HG03196 (cell line): ENCODE results near the gene MRPL40.
"Not testable (repeated sequence)": the region's sequence is repeated elsewhere in the genome, so short reads cannot be mapped to it uniquely, and the experiment has no call there.

Experiments used
- ATAC-seq: cut with Tn5 transposase; IDR thresholded peaks from one replicate; pipeline ENCODE4 v1.9.1; 2021; ENCODE audit not compliant: unreplicated experiment

MRPL40 gene

GRCh38 chr22:19406846-19407245 lies 25.5 kb upstream of the MRPL40 start:
- no peak for ATAC-seq

- ATAC-seq: no peak
These were observed 24.4 kb upstream of the MRPL40 start for GRCh38 chr22:19407649-19408606.

- ATAC-seq: no peak
These were observed 21.2 kb upstream of the MRPL40 start for GRCh38 chr22:19410941-19411689.

GRCh38 chr22:19411690-19412045 lies 20.7 kb upstream of the MRPL40 start:
- no peak for ATAC-seq

GRCh38 chr22:19412478-19412877 lies 19.9 kb upstream of the MRPL40 start:
- ATAC-seq: no peak

- ATAC-seq: no peak
These were observed 19.4 kb upstream of the MRPL40 start for GRCh38 chr22:19412923-19413322.

GRCh38 chr22:19419086-19419463 lies 13.3 kb upstream of the MRPL40 start:
- no peak for ATAC-seq

GRCh38 chr22:19419464-19420178 lies 12.7 kb upstream of the MRPL40 start:
- ATAC-seq: peak; percentile 57

GRCh38 chr22:19420321-19420720 lies 12.0 kb upstream of the MRPL40 start:
- ATAC-seq: no peak

- no peak for ATAC-seq
These were observed 9.7 kb upstream of the MRPL40 start for GRCh38 chr22:19422440-19423301.

- no peak for ATAC-seq
These were observed 8.2 kb upstream of the MRPL40 start for GRCh38 chr22:19424186-19424500.

- no peak for ATAC-seq
These were observed 2.1 kb upstream of the MRPL40 start for GRCh38 chr22:19429950-19430889.

- peak; percentile 8 for ATAC-seq
These were observed 1.3 kb upstream of the MRPL40 start for GRCh38 chr22:19430890-19431541.

- ATAC-seq: peak; percentile 39
These were observed 654 bp upstream of the MRPL40 start, which contains the start of gene HIRA for GRCh38 chr22:19431649-19432132. Gene HIRA, minus strand, starts transcription at chr22:19431733. Its CDS starts 257 bp downstream, at chr22:19431476.

GRCh38 chr22:19434401-19434800 lies 2.1 kb downstream of the MRPL40 start:
- no peak for ATAC-seq

- no peak for ATAC-seq
These were observed 2.7 kb downstream of the MRPL40 start for GRCh38 chr22:19434829-19435580.

GRCh38 chr22:19436444-19437161 lies 4.3 kb downstream of the MRPL40 start:
- not testable (repeated sequence) for ATAC-seq
